K562 (cell line): ENCODE data around the gene ARL2.

Experiments
- HNRNPLL ChIP-seq: fragments of 200-400 bp; formaldehyde crosslinking; IDR thresholded peaks from 2 replicates; pipeline ENCODE4 v1.6.1; 2017; ENCODE audit warnings: low read length, low read depth, mild to moderate bottlenecking; ENCODE audit not compliant: poor library complexity, severe bottlenecking
- ZNF79 ChIP-seq: fragments of 250-450 bp; sonication (Bioruptor Pico); IDR thresholded peaks from 2 replicates; pipeline ENCODE4 v1.4.0; 2020; ENCODE audit warnings: low read depth, mild to moderate bottlenecking, moderate library complexity
- TF ChIP-seq, protein P1 (sequence below), 2 experiments: fragments of 450-650 bp in 1 of 2; sonication (generic) in 1 of 2; formaldehyde crosslinking in 1 of 2; IDR thresholded peaks; 2 replicates each; pipeline versions ENCODE4 v1.7.1 to v1.9.0; 2016 to 2022; ENCODE audit warnings: inconsistent platforms in 1 of 2, mild to moderate bottlenecking in 1 of 2, missing genetic modification reagents in 1 of 2
- TF ChIP-seq, protein P2 (sequence below): fragments of 450-650 bp; IDR thresholded peaks from 2 replicates; pipeline ENCODE4 v1.6.1; 2016; ENCODE audit warnings: missing biosample characterization, missing genetic modification characterization

- TF ChIP-seq, protein P1, sequence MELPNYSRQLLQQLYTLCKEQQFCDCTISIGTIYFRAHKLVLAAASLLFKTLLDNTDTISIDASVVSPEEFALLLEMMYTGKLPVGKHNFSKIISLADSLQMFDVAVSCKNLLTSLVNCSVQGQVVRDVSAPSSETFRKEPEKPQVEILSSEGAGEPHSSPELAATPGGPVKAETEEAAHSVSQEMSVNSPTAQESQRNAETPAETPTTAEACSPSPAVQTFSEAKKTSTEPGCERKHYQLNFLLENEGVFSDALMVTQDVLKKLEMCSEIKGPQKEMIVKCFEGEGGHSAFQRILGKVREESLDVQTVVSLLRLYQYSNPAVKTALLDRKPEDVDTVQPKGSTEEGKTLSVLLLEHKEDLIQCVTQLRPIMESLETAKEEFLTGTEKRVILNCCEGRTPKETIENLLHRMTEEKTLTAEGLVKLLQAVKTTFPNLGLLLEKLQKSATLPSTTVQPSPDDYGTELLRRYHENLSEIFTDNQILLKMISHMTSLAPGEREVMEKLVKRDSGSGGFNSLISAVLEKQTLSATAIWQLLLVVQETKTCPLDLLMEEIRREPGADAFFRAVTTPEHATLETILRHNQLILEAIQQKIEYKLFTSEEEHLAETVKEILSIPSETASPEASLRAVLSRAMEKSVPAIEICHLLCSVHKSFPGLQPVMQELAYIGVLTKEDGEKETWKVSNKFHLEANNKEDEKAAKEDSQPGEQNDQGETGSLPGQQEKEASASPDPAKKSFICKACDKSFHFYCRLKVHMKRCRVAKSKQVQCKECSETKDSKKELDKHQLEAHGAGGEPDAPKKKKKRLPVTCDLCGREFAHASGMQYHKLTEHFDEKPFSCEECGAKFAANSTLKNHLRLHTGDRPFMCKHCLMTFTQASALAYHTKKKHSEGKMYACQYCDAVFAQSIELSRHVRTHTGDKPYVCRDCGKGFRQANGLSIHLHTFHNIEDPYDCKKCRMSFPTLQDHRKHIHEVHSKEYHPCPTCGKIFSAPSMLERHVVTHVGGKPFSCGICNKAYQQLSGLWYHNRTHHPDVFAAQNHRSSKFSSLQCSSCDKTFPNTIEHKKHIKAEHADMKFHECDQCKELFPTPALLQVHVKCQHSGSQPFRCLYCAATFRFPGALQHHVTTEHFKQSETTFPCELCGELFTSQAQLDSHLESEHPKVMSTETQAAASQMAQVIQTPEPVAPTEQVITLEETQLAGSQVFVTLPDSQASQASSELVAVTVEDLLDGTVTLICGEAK (IDR thresholded peaks at IDR 0.05): peak; percentile 41; the same call in 1 of the 2 replicates
- TF ChIP-seq, protein P1 (CRISPR knock-in tag; IDR thresholded peaks at IDR 0.05): peak; percentile 71; the same call in 1 of the 2 replicates
- TF ChIP-seq, protein P2, sequence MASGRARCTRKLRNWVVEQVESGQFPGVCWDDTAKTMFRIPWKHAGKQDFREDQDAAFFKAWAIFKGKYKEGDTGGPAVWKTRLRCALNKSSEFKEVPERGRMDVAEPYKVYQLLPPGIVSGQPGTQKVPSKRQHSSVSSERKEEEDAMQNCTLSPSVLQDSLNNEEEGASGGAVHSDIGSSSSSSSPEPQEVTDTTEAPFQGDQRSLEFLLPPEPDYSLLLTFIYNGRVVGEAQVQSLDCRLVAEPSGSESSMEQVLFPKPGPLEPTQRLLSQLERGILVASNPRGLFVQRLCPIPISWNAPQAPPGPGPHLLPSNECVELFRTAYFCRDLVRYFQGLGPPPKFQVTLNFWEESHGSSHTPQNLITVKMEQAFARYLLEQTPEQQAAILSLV: no peak
- peak; percentile 41 for TF ChIP-seq HNRNPLL
- TF ChIP-seq ZNF79: no peak
Observed at GRCh38 chr11:65013888-65014725, at the start of gene ARL2.
